MM.1S (cell line): Measurements from ENCODE around the gene DOCK4.

Source experiments
- DNase-seq: peaks from one replicate; pipeline ENCODE4 v3.0.0-alpha.2; 2015
- H2AFZ ChIP-seq: fragments of 300-600 bp; sonication (generic); 2 replicates; pipeline ENCODE4 v1.6.0; 2016; ENCODE audit warnings: antibody characterized with exemption, low read length
- H3F3A ChIP-seq: fragments of 300-600 bp; sonication (generic); 2 replicates; pipeline ENCODE4 v1.6.1; 2016; ENCODE audit warnings: mild to moderate bottlenecking, antibody characterized with exemption, low read length, moderate library complexity, mixed read lengths; ENCODE audit not compliant: insufficient read depth
- H3K27ac ChIP-seq: fragments of 300-600 bp; sonication (generic); 2 replicates; pipeline ENCODE4 v1.5.1; 2016; ENCODE audit warnings: mild to moderate bottlenecking, low read length
- H3K27me3 ChIP-seq: fragments of 300-600 bp; sonication (generic); replicated peaks from 2 replicates; pipeline ENCODE4 v1.6.0; 2016; ENCODE audit warnings: low read length; ENCODE audit not compliant: insufficient read depth
- H3K36me3 ChIP-seq: fragments of 300-600 bp; sonication (generic); replicated peaks from 2 replicates; pipeline ENCODE4 v1.6.1; 2016; ENCODE audit warnings: mild to moderate bottlenecking, low read length, mixed read lengths; ENCODE audit not compliant: insufficient read depth
- H3K4me1 ChIP-seq: fragments of 300-600 bp; sonication (generic); 2 replicates; pipeline ENCODE4 v1.6.1; 2016; ENCODE audit warnings: low read length, mixed read lengths
- H3K4me2 ChIP-seq: fragments of 300-600 bp; sonication (generic); 2 replicates; pipeline ENCODE4 v1.6.0; 2016; ENCODE audit warnings: low read depth, low read length
- H3K4me3 ChIP-seq: fragments of 300-600 bp; sonication (generic); 2 replicates; pipeline ENCODE4 v1.5.1; 2016; ENCODE audit warnings: low read length, mixed read lengths
- H3K79me2 ChIP-seq: fragments of 300-600 bp; sonication (generic); 2 replicates; pipeline ENCODE4 v1.6.1; 2016; ENCODE audit warnings: mixed run types, low read length, mixed read lengths
- H3K9ac ChIP-seq: fragments of 300-600 bp; sonication (generic); 2 replicates; pipeline ENCODE4 v1.6.1; 2016; ENCODE audit warnings: low read length, mixed read lengths
- H3K9me2 ChIP-seq: fragments of 300-600 bp; sonication (generic); replicated peaks from 2 replicates; pipeline ENCODE4 v1.6.1; 2016; ENCODE audit warnings: mild to moderate bottlenecking, low read length, mixed read lengths; ENCODE audit not compliant: insufficient read depth
- H3K9me3 ChIP-seq: fragments of 300-600 bp; sonication (generic); replicated peaks from 2 replicates; pipeline ENCODE4 v1.6.1; 2016; ENCODE audit warnings: mild to moderate bottlenecking, low read length, mixed read lengths; ENCODE audit not compliant: insufficient read depth
- H4K20me1 ChIP-seq: fragments of 300-600 bp; sonication (generic); 2 replicates; pipeline ENCODE4 v1.6.1; 2016; ENCODE audit warnings: mild to moderate bottlenecking, low read length, moderate library complexity, mixed read lengths; ENCODE audit not compliant: insufficient read depth
- CTCF ChIP-seq: fragments of 300-600 bp; sonication (generic); IDR thresholded peaks from 2 replicates; pipeline ENCODE4 v1.5.1; 2016; ENCODE audit warnings: antibody characterized with exemption, low read length, mixed read lengths
- EZH2 ChIP-seq: fragments of 300-600 bp; sonication (generic); optimal IDR thresholded peaks from 2 replicates; pipeline ENCODE3; 2017; ENCODE audit warnings: low read depth, mild to moderate bottlenecking, antibody characterized with exemption, low read length, mixed read lengths
- EZH2phosphoT487 ChIP-seq: fragments of 300-600 bp; sonication (generic); IDR thresholded peaks from 2 replicates; pipeline ENCODE4 v1.6.1; 2018; ENCODE audit warnings: antibody characterized with exemption, low read length

The DOCK4 gene

GRCh38 chr7:112105584-112106530 is 100.3 kb downstream of the DOCK4 start:
- H2AFZ ChIP-seq, result no peak overlapping the region
- H3K4me3 ChIP-seq, result no peak overlapping the region
- no peaks in the 10 kb centered on the region for H3K36me3 ChIP-seq
- H3K9me2 ChIP-seq, result no peaks in the 10 kb centered on the region
- H3K27ac ChIP-seq, result no peak overlapping the region
- H3K79me2 ChIP-seq, result peaks cover 89% of the 10 kb centered on the region
- H3K27me3 ChIP-seq, result no peaks in the 10 kb centered on the region
- no peaks in the 10 kb centered on the region for H4K20me1 ChIP-seq
- H3K9ac ChIP-seq, result no peak overlapping the region
- no peak overlapping the region for H3K4me2 ChIP-seq
- H3K9me3 ChIP-seq, result no peaks in the 10 kb centered on the region
- no peak for DNase-seq
- H3K4me1 ChIP-seq, result peaks cover 25% of the 10 kb centered on the region
- no peak for TF ChIP-seq EZH2phosphoT487
- TF ChIP-seq CTCF, result no peak
- no peak for TF ChIP-seq EZH2
- no peaks in the 10 kb centered on the region; the same call in 1 of the 2 replicates for H3F3A ChIP-seq

GRCh38 chr7:112104120-112104519 is 102.1 kb downstream of the DOCK4 start:
- Histone ChIP-seq H3K9ac (no peak overlapping the region), H3K4me2 (peak overlapping the region; percentile 58; the same call in 1 of the 2 replicates)
- no peak for DNase-seq

GRCh38 chr7:112103246-112103645 is 103.0 kb downstream of the DOCK4 start:
- no peaks in the 10 kb centered on the region for H3K27me3 ChIP-seq
- H3K9me3 ChIP-seq, result no peaks in the 10 kb centered on the region
- no peaks in the 10 kb centered on the region for H3K9me2 ChIP-seq
- H3K9ac ChIP-seq, result no peak overlapping the region
- no peaks in the 10 kb centered on the region for H3K36me3 ChIP-seq
- H3F3A ChIP-seq, result no peaks in the 10 kb centered on the region; the same call in 1 of the 2 replicates
- peaks cover 86% of the 10 kb centered on the region for H3K79me2 ChIP-seq
- no peak for DNase-seq
- no peak for TF ChIP-seq CTCF
- no peak for TF ChIP-seq EZH2phosphoT487
- TF ChIP-seq EZH2, result no peak
- no peaks in the 10 kb centered on the region for H4K20me1 ChIP-seq
- H3K4me3 ChIP-seq, result no peak overlapping the region
- peaks cover 25% of the 10 kb centered on the region for H3K4me1 ChIP-seq
- peak overlapping the region; percentile 6; the same call in 1 of the 2 replicates for H3K27ac ChIP-seq
- peak overlapping the region; percentile 58; the same call in 1 of the 2 replicates for H3K4me2 ChIP-seq
- no peak overlapping the region for H2AFZ ChIP-seq

More at GRCh38 chr7:112104120-112104519, 102.1 kb downstream of the DOCK4 start:
- Histone ChIP-seq H3K79me2 (peaks cover 91% of the 10 kb centered on the region), H4K20me1 (no peaks in the 10 kb centered on the region), H3F3A (no peaks in the 10 kb centered on the region; the same call in 1 of the 2 replicates), H2AFZ (no peak overlapping the region), H3K27ac (no peak overlapping the region), H3K27me3 (no peaks in the 10 kb centered on the region), H3K4me1 (peaks cover 25% of the 10 kb centered on the region), H3K9me2 (no peaks in the 10 kb centered on the region), H3K4me3 (no peak overlapping the region), H3K9me3 (no peaks in the 10 kb centered on the region), H3K36me3 (no peaks in the 10 kb centered on the region)
- no peak for TF ChIP-seq EZH2phosphoT487
- TF ChIP-seq EZH2, result no peak
- TF ChIP-seq CTCF, result no peak
